Measurements from ENCODE around the gene ZNF223. TPM values are rescaled to one million over a fixed set of nuclear protein-coding genes. Genes with fewer than 3 reads are reported as not detected.

The ZNF223 gene
- total and polyA plus RNA-seq, 9 of the 15 experiments (the other 6 are each of a cell fraction or from before 2014, with no cell fraction given) = 0.21 to 1.8 (median 0.71) TPM

DNA sequence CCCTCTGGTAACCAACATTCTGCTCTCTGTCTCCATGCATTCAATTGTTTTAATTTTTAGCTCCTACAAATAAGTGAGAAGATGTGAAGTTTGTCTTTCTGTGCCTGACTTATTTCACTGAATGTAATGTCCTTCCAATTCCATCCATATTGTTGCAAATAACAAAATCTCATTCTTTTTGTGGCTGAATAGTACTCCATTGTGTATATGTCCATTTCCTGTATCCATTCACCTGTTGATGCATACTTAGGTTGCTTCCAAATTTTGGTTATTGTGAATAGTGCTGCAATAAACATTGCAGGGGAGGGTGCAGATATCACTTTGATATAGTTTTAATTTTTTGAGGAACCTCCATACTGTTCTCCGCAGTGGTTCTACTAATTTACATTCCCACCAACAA is 17.6 kb downstream of the ZNF223 start (continued):
- TF ChIP-seq, protein P1, sequence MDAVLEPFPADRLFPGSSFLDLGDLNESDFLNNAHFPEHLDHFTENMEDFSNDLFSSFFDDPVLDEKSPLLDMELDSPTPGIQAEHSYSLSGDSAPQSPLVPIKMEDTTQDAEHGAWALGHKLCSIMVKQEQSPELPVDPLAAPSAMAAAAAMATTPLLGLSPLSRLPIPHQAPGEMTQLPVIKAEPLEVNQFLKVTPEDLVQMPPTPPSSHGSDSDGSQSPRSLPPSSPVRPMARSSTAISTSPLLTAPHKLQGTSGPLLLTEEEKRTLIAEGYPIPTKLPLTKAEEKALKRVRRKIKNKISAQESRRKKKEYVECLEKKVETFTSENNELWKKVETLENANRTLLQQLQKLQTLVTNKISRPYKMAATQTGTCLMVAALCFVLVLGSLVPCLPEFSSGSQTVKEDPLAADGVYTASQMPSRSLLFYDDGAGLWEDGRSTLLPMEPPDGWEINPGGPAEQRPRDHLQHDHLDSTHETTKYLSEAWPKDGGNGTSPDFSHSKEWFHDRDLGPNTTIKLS (IDR thresholded peaks at IDR 0.05; ENCODE audit: borderline replicate concordance, low read depth) = no peak
- TF ChIP-seq, protein P2, sequence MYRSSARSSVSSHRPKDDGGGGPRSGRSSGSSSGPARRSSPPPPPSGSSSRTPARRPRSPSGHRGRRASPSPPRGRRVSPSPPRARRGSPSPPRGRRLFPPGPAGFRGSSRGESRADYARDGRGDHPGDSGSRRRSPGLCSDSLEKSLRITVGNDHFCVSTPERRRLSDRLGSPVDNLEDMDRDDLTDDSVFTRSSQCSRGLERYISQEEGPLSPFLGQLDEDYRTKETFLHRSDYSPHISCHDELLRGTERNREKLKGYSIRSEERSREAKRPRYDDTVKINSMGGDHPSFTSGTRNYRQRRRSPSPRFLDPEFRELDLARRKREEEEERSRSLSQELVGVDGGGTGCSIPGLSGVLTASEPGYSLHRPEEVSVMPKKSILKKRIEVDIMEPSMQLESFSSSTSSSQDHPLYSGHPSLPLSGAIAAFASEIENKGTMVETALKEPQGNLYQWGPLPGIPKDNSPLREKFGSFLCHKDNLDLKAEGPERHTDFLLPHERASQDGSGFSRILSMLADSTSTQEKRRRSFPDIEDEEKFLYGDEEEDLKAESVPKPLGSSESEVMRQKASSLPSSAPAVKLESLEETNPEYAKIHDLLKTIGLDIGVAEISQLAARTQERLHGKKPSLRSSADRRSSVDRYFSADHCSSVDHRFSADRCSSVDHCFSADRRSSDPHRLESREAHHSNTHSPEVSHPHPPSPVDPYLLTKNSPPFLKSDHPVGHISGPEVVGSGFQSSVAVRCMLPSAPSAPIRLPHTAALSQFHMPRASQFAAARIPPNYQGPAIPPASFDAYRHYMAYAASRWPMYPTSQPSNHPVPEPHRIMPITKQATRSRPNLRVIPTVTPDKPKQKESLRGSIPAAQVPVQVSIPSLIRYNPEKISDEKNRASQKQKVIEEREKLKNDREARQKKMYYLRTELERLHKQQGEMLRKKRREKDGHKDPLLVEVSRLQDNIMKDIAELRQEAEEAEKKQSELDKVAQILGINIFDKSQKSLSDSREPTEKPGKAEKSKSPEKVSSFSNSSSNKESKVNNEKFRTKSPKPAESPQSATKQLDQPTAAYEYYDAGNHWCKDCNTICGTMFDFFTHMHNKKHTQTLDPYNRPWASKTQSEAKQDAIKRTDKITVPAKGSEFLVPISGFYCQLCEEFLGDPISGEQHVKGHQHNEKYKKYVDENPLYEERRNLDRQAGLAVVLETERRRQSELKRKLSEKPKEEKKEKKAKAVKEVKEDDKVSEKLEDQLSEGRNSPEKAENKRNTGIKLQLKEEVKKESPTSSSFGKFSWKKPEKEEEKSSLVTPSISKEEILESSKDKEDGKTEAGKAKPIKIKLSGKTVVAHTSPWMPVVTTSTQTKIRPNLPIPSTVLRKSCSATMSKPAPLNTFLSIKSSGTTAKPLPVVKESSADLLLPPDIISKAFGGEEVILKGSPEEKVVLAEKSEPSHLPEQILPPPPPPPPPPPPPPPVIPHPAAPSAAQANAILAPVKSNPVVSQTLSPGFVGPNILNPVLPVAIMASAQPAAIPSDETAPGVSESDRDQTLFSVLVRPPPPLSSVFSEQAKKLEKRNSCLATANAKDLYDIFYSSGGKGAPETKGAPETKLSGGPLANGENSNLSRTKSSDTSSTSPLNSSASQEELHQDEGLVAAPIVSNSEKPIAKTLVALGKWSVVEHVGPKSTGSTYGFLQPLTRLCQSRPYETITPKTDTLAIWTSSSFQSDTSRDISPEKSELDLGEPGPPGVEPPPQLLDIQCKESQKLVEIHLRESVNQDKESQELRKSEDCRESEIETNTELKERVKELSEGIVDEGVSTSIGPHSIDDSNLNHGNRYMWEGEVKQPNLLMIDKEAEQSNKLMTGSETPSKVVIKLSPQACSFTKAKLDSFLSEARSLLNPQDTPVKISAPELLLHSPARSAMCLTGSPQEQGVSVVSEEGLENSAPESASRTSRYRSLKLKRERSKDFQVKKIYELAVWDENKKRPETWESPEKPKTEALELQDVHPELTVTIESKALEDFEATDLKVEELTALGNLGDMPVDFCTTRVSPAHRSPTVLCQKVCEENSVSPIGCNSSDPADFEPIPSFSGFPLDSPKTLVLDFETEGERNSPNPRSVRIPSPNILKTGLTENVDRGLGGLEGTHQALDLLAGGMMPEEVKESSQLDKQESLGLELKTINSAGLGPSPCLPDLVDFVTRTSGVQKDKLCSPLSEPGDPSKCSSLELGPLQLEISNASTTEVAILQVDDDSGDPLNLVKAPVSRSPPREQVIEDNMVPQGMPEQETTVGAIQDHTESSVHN (IDR thresholded peaks at IDR 0.05; ENCODE audit: borderline replicate concordance in 1 of 2, low read depth in 1 of 2) = no peak
- TF ChIP-seq IRF2 (CRISPR knock-in tag; IDR thresholded peaks at IDR 0.05) (no peak), THRAP3 (IDR thresholded peaks at IDR 0.05; ENCODE audit: borderline replicate concordance) (no peak), ZNF143 (CRISPR knock-in tag; IDR thresholded peaks at IDR 0.05) (no peak), ZNF79 (CRISPR knock-in tag; IDR thresholded peaks at IDR 0.05; ENCODE audit: low read depth) (no peak), NCOR1 (IDR thresholded peaks at IDR 0.05) (no peak)
